ENCODE data around the gene MMP15. TPM values are rescaled to one million over a fixed set of nuclear protein-coding genes. Genes with fewer than 3 reads are reported as not detected.

The MMP15 gene
- total RNA-seq, 1 donor from 2014 or later = 89.2 TPM

DNA sequence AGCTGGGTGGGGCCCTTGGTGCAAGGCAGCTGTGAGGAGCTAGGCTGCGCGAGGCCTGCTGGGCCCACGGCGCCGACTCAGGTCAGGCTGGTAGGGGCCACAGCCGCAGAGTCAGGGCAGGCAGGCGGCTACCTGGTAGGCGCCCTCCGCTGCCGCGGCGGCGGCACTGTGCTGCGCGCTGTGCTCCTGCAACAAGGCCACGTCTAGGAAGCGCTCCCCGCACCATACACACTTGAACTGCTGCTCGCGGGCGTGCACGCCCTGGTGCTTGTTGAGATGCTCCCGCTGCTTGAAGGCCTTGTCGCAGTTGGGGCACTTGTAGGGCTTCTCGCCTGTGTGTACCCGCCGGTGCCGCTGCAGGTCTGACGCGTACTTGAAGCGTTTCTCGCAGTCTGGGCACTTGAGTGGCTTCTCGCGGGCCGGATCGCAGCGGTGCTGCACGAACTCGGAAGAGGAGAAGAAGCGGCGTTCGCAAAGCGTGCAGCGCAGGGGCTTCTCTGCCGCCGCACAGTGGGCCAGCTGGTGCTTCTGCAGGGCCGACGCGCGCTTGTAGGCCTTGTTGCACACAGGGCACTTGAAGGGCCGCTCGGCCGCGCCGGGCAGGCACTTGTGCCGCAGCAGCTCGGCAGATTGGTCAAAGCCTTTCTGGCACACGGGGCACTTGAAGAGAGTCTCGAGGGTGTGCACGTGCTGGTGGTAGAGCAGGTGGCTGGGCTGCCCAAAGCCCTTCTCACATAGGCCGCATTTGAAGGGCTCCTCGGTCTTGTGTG is 29.0 kb upstream of the MMP15 start:
- DNase-seq (ENCODE audit: low read depth) = no peak

GRCh38 chr16:57997176-57997527 is 28.4 kb upstream of the MMP15 start:
- no peak for DNase-seq (ENCODE audit: low read depth)

GRCh38 chr16:57997528-57998265 is 27.9 kb upstream of the MMP15 start:
- DNase-seq (ENCODE audit: low read depth) = no peak

DNA sequence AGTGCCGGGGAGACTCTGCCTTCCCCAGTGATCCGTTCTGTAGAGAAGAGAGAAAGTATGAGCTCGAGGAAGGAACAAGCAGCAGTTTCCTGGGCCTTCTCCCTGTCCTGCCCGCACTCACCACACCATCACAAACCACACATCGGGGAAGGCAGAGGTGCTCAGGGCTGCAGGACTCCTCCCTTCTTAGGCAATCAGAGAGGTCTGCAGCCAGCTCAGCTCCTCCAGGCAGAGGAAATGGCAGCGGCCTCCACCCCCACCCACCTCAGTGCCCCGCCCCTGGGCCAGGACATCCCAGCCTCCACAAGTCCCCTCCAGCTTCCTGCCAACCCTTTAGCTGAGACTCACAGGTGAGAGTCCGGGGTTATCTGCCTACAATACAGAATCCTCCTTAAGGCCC is 27.1 kb upstream of the MMP15 start:
- no peak for DNase-seq (ENCODE audit: low read depth)

DNA sequence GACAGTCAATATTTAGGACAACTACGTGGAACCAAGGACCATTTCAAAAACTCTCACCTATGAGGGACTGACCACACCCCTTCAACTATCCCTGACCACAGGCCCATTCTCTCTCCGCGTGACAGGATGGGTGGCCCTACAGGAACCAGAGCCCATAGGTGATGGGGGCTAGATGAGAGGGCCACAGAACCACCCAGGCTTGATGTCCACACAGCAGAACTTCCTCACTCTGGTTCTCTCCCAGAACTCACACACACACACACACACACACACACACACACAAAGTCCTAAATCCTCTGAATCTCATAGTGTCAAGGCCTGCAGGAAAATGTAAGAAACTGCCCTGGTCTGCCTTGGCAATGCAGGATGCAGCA is 26.6 kb upstream of the MMP15 start:
- no peak for DNase-seq (ENCODE audit: low read depth)

DNA sequence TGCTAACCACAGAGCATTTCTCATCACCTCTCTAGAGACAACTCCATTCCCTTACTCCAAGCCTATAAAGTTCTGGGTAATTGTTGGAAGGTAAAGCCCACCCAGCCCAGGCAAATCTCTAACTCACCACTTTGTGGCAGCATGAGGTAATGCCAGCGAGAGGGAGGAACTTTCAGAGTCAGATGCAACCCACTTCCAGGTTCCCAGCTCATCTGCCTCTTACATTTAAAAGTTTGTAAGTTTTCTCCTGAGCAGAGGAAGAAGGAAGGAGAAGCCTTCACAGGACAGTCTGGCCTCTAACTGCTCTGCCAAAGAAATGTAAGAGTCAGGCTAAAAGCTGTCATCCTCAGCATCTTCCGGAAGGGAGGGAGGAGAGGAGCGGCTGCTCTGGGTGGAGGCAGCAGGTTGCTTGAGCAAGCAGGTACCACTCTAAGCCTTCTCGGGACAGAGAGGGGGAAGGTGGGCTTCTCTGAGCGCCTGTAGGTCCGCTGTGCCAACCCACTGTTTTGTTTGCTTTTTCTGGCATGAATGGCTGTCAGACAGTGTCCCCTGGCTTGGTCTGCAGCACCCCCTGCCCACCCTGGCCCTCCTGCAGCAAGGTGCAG is 26.1 kb upstream of the MMP15 start:
- DNase-seq (ENCODE audit: low read depth) = peak; percentile 12

GRCh38 chr16:57999971-58000705 is 25.4 kb upstream of the MMP15 start, which contains the start of gene ZNF319:
Gene ZNF319 (minus strand): TSS chr16:58000672. CDS start chr16:57998265, 2,407 bp downstream.
- peak; percentile 3 for DNase-seq (ENCODE audit: low read depth)

GRCh38 chr16:58000706-58001676 is 24.6 kb upstream of the MMP15 start, which contains the start of gene USB1:
Gene USB1 (plus strand): TSS chr16:58001407. CDS start chr16:58001484, 77 bp downstream.
- peak; percentile 84 for DNase-seq (ENCODE audit: low read depth)

GRCh38 chr16:58001781-58002415 is 23.7 kb upstream of the MMP15 start:
- DNase-seq (ENCODE audit: low read depth) = no peak

DNA sequence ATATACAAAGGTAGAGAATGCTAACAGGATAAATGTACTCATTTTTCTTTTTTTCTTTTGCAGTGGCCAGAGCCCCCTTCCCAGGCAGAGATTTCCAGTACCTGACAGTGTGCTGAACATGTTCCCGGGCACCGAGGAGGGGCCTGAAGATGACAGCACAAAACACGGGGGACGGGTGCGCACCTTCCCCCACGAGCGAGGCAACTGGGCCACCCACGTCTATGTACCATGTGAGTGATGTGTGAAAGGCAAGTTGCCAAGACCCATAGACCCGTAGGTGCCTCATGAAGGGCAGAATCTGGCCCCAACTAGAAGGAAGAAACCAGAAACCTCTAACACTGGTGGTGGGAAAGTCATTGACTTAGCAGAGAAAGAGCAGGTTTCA is 23.1 kb upstream of the MMP15 start:
- no peak for DNase-seq (ENCODE audit: low read depth)

- no peak for DNase-seq (ENCODE audit: low read depth)
Observed at GRCh38 chr16:58002936-58003335, 22.6 kb upstream of the MMP15 start.

DNA sequence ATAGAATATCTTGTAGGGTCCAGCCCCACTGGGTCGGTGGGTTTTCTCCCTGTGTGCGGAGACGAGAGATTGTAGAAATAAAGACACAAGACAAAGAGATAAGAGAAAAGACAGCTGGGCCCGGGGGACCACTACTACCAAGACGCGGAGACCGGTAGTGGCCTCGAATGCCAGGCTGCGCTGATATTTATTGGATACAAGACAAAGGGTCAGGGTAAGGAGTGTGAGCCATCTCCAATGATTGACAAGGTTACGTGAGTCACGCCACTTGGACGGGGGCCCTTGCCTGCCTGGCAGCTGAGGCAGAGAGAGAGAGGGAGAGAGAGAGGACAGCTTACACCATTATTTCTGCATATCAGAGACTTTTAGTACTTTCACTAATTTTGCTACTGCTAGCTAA is 20.8 kb upstream of the MMP15 start:
- DNase-seq (ENCODE audit: low read depth) = peak; percentile 31

GRCh38 chr16:58009856-58010416 is 15.6 kb upstream of the MMP15 start:
- DNase-seq (ENCODE audit: low read depth) = no peak

DNA sequence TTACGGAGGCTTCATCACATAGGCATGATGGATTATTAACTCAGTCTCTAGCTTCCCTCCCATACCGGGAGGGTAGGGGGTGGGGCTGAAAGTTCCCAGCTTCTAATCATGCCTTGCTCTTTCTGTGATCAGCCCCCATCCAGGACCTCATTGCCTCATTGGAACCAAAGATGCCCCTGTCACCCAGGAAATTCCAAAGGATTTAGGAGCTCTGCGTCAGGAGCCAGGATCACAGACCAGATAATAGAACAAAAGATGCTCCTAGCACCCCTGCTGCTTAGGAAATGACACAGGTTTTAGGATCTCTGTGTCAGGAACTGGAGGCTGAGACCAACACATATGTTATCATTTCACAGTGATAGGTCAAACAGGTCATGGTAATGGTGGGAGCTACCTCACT is 14.7 kb upstream of the MMP15 start:
- DNase-seq (ENCODE audit: low read depth) = no peak

DNA sequence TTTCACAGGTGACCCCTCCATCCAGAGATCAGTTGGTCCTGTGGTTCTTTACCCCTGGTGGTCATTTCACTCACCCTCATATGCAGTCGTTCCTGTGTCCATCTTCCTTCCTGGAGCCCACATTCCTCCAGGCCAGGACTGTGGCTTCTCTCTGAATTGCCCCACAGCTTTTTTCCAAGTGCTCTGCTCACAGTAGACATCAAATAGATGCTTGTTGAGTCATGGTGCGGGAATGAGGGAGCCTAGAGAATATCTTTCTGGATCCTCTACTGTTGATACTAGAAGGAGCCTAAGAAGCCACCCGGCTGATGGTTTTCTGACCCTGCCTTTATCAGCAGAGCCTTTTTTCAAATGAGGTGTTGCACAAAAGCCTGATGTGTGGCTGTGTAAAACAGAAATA is 13.9 kb upstream of the MMP15 start:
- DNase-seq (ENCODE audit: low read depth) = no peak

- no peak for DNase-seq (ENCODE audit: low read depth)
Observed at GRCh38 chr16:58012481-58012880, 13.1 kb upstream of the MMP15 start.

- DNase-seq (ENCODE audit: low read depth) = no peak
Observed at GRCh38 chr16:58013201-58013956, 12.2 kb upstream of the MMP15 start.

DNA sequence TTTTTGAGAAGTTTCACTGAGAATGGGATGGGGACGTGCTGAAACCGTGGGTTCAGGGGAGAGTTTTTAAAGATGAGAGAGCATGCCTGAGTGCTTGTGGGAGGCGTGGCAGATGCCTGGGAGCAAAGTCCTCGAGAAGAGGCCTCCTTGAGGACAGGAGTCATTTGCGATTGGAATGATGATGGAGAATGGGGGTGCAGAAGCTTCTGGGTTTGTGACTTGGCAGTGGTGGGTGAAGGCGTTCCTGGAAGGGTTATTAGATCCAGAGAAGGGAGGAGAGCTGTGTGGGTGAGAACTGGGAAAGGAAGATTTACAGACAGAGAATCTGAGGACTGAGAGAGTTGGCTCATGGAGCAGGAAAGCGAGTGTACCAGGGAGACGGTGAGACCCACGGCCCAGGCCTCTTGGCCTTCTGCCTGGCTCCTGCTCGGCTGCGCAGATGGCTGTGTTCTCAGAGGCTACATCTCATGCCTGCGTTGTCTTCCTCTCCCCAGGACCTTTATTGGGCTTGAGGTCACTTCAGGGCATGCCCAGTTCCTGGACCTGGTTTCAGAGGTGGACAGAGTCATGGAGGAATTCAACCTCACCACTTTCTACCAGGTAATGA is 8.6 kb upstream of the MMP15 start:
- DNase-seq (ENCODE audit: low read depth) = no peak
